HCT116 (cell line): ENCODE data around the gene ALDH4A1.

ENCODE experiments used
- CBX3 ChIP-seq: IDR thresholded peaks from 2 replicates; pipeline ENCODE4 v1.6.1; 2012; ENCODE audit warnings: low read depth
- POLR2AphosphoS5 ChIP-seq: IDR thresholded peaks from 2 replicates; pipeline ENCODE4 v1.6.1; 2011; ENCODE audit warnings: mild to moderate bottlenecking, low read depth, low read length, moderate library complexity
- RAD21 ChIP-seq: IDR thresholded peaks from 2 replicates; pipeline ENCODE4 v1.6.1; 2012; ENCODE audit warnings: low read depth, mild to moderate bottlenecking
- SRF ChIP-seq: IDR thresholded peaks from 2 replicates; pipeline ENCODE4 v1.6.1; 2012; ENCODE audit warnings: low read depth
- TCF7L2 ChIP-seq: IDR thresholded peaks from 2 replicates; pipeline ENCODE4 v1.7.0; 2011; ENCODE audit warnings: borderline replicate concordance, inconsistent platforms; ENCODE audit not compliant: insufficient read depth, insufficient read length; ENCODE audit errors: extremely low read depth
- TF ChIP-seq, protein P1 (sequence below): IDR thresholded peaks from 2 replicates; pipeline ENCODE4 v1.6.1; 2012; ENCODE audit warnings: low read depth
- TF ChIP-seq, protein P2 (sequence below), 3 experiments: fragments of 200-600 bp in 1 of 3; sonication (generic) in 1 of 3; IDR thresholded peaks in 2 of 3; conservative IDR thresholded peaks in 1 of 3; 2 replicates each; pipeline ENCODE4 v1.5.1; 2012 to 2017; ENCODE audit warnings: low read depth in 2 of 3, low read length in 2 of 3, antibody characterized with exemption in 1 of 3, borderline replicate concordance in 1 of 3, control low read depth in 1 of 3, mild to moderate bottlenecking in 1 of 3, mixed read lengths in 1 of 3, mixed run types in 1 of 3, moderate library complexity in 1 of 3; ENCODE audit not compliant: insufficient read depth in 1 of 3
- TF ChIP-seq, protein P3 (sequence below): IDR thresholded peaks from 2 replicates; pipeline ENCODE4 v1.6.1; 2012

DNA sequence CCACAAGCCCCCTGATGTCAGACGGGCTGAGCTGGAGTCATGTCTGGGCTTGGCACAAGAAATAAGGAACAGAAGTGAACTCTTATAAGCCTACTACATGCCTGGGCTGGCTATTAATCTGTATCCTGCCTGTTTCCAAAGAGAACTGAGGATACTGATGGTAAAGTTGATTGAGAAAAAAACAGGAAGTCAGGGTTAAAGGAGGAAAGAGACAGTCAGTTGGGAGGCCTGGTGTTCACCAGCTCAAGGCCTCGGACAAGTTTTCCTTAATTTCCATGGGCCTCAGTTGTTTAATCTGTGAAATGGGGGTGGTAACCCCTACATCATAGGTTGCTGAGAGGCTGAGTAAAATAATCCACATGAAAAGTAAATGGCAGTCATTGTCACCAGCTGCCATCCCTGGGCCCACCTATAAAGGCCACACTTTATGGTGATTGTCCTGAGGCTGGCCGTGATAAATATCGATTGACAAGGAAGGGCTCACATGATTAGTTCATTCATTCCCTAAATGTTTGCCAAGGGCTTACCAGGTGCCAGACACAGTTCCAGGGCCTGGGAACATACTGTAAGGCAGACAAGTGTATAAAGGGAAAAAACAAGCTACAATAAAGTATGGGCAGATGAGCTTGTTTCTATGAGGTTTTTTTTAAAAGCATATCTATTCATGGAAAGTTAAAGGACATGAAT is 2.8 kb downstream of the ALDH4A1 start:
- TF ChIP-seq RAD21 (no peak), CBX3 (no peak), SRF (no peak), POLR2AphosphoS5 (no peak), TCF7L2 (no peak)
- TF ChIP-seq, protein P1, sequence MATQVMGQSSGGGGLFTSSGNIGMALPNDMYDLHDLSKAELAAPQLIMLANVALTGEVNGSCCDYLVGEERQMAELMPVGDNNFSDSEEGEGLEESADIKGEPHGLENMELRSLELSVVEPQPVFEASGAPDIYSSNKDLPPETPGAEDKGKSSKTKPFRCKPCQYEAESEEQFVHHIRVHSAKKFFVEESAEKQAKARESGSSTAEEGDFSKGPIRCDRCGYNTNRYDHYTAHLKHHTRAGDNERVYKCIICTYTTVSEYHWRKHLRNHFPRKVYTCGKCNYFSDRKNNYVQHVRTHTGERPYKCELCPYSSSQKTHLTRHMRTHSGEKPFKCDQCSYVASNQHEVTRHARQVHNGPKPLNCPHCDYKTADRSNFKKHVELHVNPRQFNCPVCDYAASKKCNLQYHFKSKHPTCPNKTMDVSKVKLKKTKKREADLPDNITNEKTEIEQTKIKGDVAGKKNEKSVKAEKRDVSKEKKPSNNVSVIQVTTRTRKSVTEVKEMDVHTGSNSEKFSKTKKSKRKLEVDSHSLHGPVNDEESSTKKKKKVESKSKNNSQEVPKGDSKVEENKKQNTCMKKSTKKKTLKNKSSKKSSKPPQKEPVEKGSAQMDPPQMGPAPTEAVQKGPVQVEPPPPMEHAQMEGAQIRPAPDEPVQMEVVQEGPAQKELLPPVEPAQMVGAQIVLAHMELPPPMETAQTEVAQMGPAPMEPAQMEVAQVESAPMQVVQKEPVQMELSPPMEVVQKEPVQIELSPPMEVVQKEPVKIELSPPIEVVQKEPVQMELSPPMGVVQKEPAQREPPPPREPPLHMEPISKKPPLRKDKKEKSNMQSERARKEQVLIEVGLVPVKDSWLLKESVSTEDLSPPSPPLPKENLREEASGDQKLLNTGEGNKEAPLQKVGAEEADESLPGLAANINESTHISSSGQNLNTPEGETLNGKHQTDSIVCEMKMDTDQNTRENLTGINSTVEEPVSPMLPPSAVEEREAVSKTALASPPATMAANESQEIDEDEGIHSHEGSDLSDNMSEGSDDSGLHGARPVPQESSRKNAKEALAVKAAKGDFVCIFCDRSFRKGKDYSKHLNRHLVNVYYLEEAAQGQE, result no peak
- TF ChIP-seq, protein P2, sequence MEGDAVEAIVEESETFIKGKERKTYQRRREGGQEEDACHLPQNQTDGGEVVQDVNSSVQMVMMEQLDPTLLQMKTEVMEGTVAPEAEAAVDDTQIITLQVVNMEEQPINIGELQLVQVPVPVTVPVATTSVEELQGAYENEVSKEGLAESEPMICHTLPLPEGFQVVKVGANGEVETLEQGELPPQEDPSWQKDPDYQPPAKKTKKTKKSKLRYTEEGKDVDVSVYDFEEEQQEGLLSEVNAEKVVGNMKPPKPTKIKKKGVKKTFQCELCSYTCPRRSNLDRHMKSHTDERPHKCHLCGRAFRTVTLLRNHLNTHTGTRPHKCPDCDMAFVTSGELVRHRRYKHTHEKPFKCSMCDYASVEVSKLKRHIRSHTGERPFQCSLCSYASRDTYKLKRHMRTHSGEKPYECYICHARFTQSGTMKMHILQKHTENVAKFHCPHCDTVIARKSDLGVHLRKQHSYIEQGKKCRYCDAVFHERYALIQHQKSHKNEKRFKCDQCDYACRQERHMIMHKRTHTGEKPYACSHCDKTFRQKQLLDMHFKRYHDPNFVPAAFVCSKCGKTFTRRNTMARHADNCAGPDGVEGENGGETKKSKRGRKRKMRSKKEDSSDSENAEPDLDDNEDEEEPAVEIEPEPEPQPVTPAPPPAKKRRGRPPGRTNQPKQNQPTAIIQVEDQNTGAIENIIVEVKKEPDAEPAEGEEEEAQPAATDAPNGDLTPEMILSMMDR (IDR thresholded peaks at IDR 0.05 in 2 of 3, conservative IDR thresholded peaks at IDR 0.05 in 1 of 3; ENCODE audit: borderline replicate concordance in 1 of 3, insufficient read depth in 1 of 3, low read depth in 2 of 3, low read length in 2 of 3), result no peak
- TF ChIP-seq, protein P3, sequence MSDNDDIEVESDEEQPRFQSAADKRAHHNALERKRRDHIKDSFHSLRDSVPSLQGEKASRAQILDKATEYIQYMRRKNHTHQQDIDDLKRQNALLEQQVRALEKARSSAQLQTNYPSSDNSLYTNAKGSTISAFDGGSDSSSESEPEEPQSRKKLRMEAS, result no peak
